Endodermal cell (in vitro differentiated cells): ENCODE results near the gene ATXN1. TPM values are rescaled to one million over a fixed set of nuclear protein-coding genes. Genes with fewer than 3 reads are reported as not detected.
"Not testable (repeated sequence)": the region's sequence is repeated elsewhere in the genome, so short reads cannot be mapped to it uniquely, and the experiment has no call there.

Experiments
- DNase-seq: peaks from one replicate; pipeline ENCODE4 v3.0.0-alpha.2; 2017
- H3K27ac ChIP-seq: 2 replicates; pipeline ENCODE4 v1.5.1; 2013; ENCODE audit warnings: mild to moderate bottlenecking, low read depth, low read length, moderate library complexity
- H3K27me3 ChIP-seq: 2 replicates; pipeline ENCODE4 v1.6.1; 2013; ENCODE audit warnings: mild to moderate bottlenecking, low read length, moderate library complexity; ENCODE audit not compliant: insufficient read depth, control insufficient read depth, poor library complexity, severe bottlenecking
- H3K36me3 ChIP-seq: 2 replicates; pipeline ENCODE4 v1.7.0; 2013; ENCODE audit warnings: mild to moderate bottlenecking, low read length, moderate library complexity; ENCODE audit not compliant: control insufficient read depth, insufficient read depth
- H3K4me1 ChIP-seq: one replicate; pipeline ENCODE4 v1.7.0; 2013; ENCODE audit warnings: low read length; ENCODE audit not compliant: control insufficient read depth, insufficient read depth
- H3K4me3 ChIP-seq: 2 replicates; pipeline ENCODE4 v1.5.1; 2013; ENCODE audit warnings: mild to moderate bottlenecking, low read length, moderate library complexity
- H3K9ac ChIP-seq: 2 replicates; pipeline ENCODE4 v1.6.1; 2013; ENCODE audit warnings: mild to moderate bottlenecking, low read length, moderate library complexity; ENCODE audit not compliant: poor library complexity, severe bottlenecking; ENCODE audit errors: extremely low read depth
- H3K9me3 ChIP-seq: 2 replicates; pipeline ENCODE4 v1.6.1; 2013; ENCODE audit warnings: mild to moderate bottlenecking, low read length, moderate library complexity; ENCODE audit not compliant: control insufficient read depth
- H3K27ac Mint-ChIP-seq: 2 replicates; pipeline ENCODE4 v1.8.0; 2020; ENCODE audit warnings: mixed read lengths
- H3K27me3 Mint-ChIP-seq: 2 replicates; pipeline ENCODE4 v1.8.0; 2021; ENCODE audit warnings: mild to moderate bottlenecking, mixed read lengths; ENCODE audit not compliant: insufficient read depth
- H3K36me3 Mint-ChIP-seq: 2 replicates; pipeline ENCODE4 v1.8.0; 2020; ENCODE audit warnings: low read depth, mixed read lengths
- H3K4me1 Mint-ChIP-seq: 2 replicates; pipeline ENCODE4 v1.8.0; 2020; ENCODE audit warnings: mixed read lengths
- H3K4me3 Mint-ChIP-seq: 2 replicates; pipeline ENCODE4 v1.8.0; 2020; ENCODE audit warnings: mild to moderate bottlenecking, moderate library complexity, mixed read lengths
- H3K9me3 Mint-ChIP-seq: 2 replicates; pipeline ENCODE4 v1.8.0; 2020; ENCODE audit warnings: mild to moderate bottlenecking, mixed read lengths
- CTCF ChIP-seq: fragments of 200-600 bp; sonication (generic); conservative IDR thresholded peaks from 2 replicates; pipeline ENCODE4 v1.5.0; 2021; ENCODE audit warnings: antibody characterized with exemption, mild to moderate bottlenecking
- WGBS, 2 experiments: methylation state at CpG; one replicate each; pipeline versions ENCODE4 v1.1.5 to v1.1.7; 2013; ENCODE audit warnings: missing lambda C conversion rate in 2 of 2, mixed read lengths in 1 of 2; ENCODE audit not compliant: insufficient coverage in 1 of 2, insufficient read length in 1 of 2; 5-methylcytosine and 5-hydroxymethylcytosine counted together
- total RNA-seq, 2 donors: library from RNA; stranded (reverse); fragmentation: NEBNext Ultra II Directional in 1 of 2; extraction: Animal tissue kit (Norgen Biotek cat#: 25700) in 1 of 2; gene quantifications; 2 replicates in 1 of 2; 3 replicates in 1 of 2; pipeline ENCODE4 v1.2.1, GENCODE V29; 2021

Gene ATXN1
- total RNA-seq, 2 donors from 2014 or later = 10.4 to 15.9 TPM

- Histone ChIP-seq H3K27me3 (no peaks in the 10 kb centered on the region), H3K9me3 (no peaks in the 10 kb centered on the region), H3K36me3 (no peaks in the 10 kb centered on the region), H3K4me1 (no peaks in the 10 kb centered on the region), H3K27ac (no peak overlapping the region), H3K9ac (no peak overlapping the region), H3K4me3 (no peak overlapping the region)
- Mint-ChIP-seq H3K36me3 (no peaks in the 10 kb centered on the region), H3K27ac (no peak overlapping the region), H3K9me3 (no peaks in the 10 kb centered on the region), H3K27me3 (peaks cover 4% of the 10 kb centered on the region), H3K4me3 (no peak overlapping the region), H3K4me1 (no peaks in the 10 kb centered on the region)
- 91 to 93% methylated on average over 5 of the region's 5 CpGs for WGBS, 2 experiments
- DNase-seq = no peak
- no peak for TF ChIP-seq CTCF
These were observed 380.9 kb downstream of the ATXN1 start for GRCh38 chr6:16380220-16380809.

- not testable (repeated sequence) for H3K36me3 Mint-ChIP-seq, H3K36me3 ChIP-seq, H3K27ac Mint-ChIP-seq, H3K9ac ChIP-seq, H3K4me3 Mint-ChIP-seq, H3K4me1 ChIP-seq, H3K4me3 ChIP-seq, H3K27me3 ChIP-seq, DNase-seq, H3K9me3 Mint-ChIP-seq, H3K9me3 ChIP-seq, H3K4me1 Mint-ChIP-seq, H3K27ac ChIP-seq, H3K27me3 Mint-ChIP-seq
- 66 to 95% methylated on average over 4 of the region's 4 CpGs for WGBS, 2 experiments
These were observed 382.9 kb downstream of the ATXN1 start for GRCh38 chr6:16378360-16378759.

GRCh38 chr6:16377470-16377869 is 383.8 kb downstream of the ATXN1 start:
- H3K27me3 Mint-ChIP-seq = no peaks in the 10 kb centered on the region
- DNase-seq = no peak
- H3K36me3 Mint-ChIP-seq = no peaks in the 10 kb centered on the region
- Histone ChIP-seq H3K27ac (no peak overlapping the region), H3K4me3 (no peak overlapping the region), H3K4me1 (no peaks in the 10 kb centered on the region), H3K36me3 (no peaks in the 10 kb centered on the region), H3K9ac (no peak overlapping the region), H3K27me3 (no peaks in the 10 kb centered on the region), H3K9me3 (no peaks in the 10 kb centered on the region)
- 94 to 96% methylated on average over 5 to 9 of the region's 9 CpGs for WGBS, 2 experiments
- H3K4me3 Mint-ChIP-seq = no peak overlapping the region
- TF ChIP-seq CTCF = no peak
- H3K9me3 Mint-ChIP-seq = no peaks in the 10 kb centered on the region
- no peak overlapping the region for H3K27ac Mint-ChIP-seq
- no peaks in the 10 kb centered on the region for H3K4me1 Mint-ChIP-seq

- Histone ChIP-seq H3K27ac (no peak overlapping the region), H3K9ac (no peak overlapping the region), H3K36me3 (no peaks in the 10 kb centered on the region), H3K9me3 (no peaks in the 10 kb centered on the region), H3K27me3 (no peaks in the 10 kb centered on the region), H3K4me3 (no peak overlapping the region), H3K4me1 (no peaks in the 10 kb centered on the region)
- no peak for TF ChIP-seq CTCF
- Mint-ChIP-seq H3K4me1 (no peaks in the 10 kb centered on the region), H3K27me3 (no peaks in the 10 kb centered on the region), H3K9me3 (no peaks in the 10 kb centered on the region), H3K4me3 (no peak overlapping the region), H3K27ac (no peak overlapping the region), H3K36me3 (no peaks in the 10 kb centered on the region)
- WGBS, 2 experiments = 94 to 100% methylated on average over 3 of the region's 3 CpGs
- no peak for DNase-seq
These were observed 385.4 kb downstream of the ATXN1 start for GRCh38 chr6:16375843-16376242.
